Fibroblast of the aortic adventitia (primary cell): ENCODE measurements around the gene BLOC1S5. TPM values are rescaled to one million over a fixed set of nuclear protein-coding genes. Genes with fewer than 3 reads are reported as not detected.

Source experiments
- DNase-seq: peaks from one replicate; pipeline ENCODE4 v3.0.0-alpha.2; 2010; ENCODE audit warnings: low read depth
- H3K4me3 ChIP-seq: 2 replicates; pipeline ENCODE4 v1.5.1; 2011; ENCODE audit warnings: low read depth, mild to moderate bottlenecking, control low read depth, low read length, moderate library complexity
- total RNA-seq: library from RNA; depleted of rRNA; stranded (reverse); fragments of >200 nt; gene quantifications from 2 replicates; pipeline ENCODE4 v1.2.3, GENCODE V29; 2012; ENCODE audit warnings: low replicate concordance
- TF ChIP-seq, protein P1 (sequence below): IDR thresholded peaks from 2 replicates; pipeline ENCODE4 v1.5.1; 2011; ENCODE audit warnings: mild to moderate bottlenecking, low read length, control low read depth, inconsistent platforms; ENCODE audit not compliant: insufficient read depth

The BLOC1S5 gene
- total RNA-seq, 1 donor: 23.0 TPM

DNA sequence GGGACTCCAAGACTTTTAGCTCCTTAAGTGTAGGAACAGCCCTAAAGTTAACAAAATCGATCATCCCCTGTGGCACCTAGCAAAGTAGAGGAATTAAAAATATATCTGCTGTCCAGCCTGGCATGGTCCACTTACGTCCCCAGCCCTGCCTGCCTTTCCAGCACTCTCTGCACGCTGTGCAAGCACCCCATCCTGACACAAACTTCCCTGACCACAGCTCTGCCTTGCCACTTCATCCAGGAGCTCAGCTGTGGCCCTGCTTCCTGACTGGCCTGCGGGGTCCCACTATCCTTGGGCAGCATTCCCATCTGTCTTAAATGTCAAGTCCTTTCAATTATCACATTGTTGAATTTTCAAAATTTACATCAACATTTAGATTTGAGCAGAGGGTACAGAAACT lies 39.0 kb downstream of the BLOC1S5 start:
- no peak overlapping the region for H3K4me3 ChIP-seq
- TF ChIP-seq, protein P1, sequence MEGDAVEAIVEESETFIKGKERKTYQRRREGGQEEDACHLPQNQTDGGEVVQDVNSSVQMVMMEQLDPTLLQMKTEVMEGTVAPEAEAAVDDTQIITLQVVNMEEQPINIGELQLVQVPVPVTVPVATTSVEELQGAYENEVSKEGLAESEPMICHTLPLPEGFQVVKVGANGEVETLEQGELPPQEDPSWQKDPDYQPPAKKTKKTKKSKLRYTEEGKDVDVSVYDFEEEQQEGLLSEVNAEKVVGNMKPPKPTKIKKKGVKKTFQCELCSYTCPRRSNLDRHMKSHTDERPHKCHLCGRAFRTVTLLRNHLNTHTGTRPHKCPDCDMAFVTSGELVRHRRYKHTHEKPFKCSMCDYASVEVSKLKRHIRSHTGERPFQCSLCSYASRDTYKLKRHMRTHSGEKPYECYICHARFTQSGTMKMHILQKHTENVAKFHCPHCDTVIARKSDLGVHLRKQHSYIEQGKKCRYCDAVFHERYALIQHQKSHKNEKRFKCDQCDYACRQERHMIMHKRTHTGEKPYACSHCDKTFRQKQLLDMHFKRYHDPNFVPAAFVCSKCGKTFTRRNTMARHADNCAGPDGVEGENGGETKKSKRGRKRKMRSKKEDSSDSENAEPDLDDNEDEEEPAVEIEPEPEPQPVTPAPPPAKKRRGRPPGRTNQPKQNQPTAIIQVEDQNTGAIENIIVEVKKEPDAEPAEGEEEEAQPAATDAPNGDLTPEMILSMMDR: no peak
- no peak for DNase-seq

DNA sequence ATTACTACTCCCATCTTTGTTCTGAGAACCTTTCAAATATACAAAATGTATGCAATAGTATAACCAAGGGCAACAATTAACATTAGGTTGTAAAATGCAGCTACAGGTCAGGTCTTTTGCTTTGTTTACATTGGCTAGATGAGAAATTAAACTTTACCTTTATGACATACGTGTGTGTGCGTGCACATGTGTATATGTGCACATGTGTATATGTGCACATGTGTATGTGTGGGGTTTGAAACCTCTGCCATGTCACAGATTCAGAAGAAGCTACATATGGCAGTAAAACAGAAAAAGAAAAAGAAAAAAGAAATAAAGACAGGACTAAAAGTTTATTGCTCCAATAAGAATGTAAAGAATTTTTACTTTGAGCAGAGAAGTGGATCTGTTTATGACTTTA lies 40.6 kb downstream of the BLOC1S5 start:
- TF ChIP-seq, protein P1: no peak
- H3K4me3 ChIP-seq: no peak overlapping the region
- DNase-seq: no peak

DNA sequence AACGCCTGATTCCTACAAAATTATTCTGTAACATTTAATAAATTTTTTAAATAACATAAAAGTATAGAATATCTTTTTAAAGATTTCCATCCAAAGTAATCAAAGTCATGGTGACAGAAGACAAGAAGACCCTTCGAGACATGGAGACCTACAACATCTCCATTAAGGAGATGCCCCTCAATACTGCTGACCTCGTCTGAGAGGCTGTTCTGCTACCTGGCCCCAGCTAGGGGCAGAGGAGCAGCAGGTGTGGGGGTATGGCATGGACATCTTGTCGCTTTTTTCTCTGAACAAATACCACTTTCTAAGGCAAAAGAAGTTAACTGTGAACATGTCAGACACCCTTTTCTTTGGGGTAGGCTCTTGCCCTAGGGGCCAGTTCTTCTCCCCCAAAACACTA lies 44.1 kb downstream of the BLOC1S5 start:
- no peak for DNase-seq
- H3K4me3 ChIP-seq: no peak overlapping the region
- TF ChIP-seq, protein P1: no peak

DNA sequence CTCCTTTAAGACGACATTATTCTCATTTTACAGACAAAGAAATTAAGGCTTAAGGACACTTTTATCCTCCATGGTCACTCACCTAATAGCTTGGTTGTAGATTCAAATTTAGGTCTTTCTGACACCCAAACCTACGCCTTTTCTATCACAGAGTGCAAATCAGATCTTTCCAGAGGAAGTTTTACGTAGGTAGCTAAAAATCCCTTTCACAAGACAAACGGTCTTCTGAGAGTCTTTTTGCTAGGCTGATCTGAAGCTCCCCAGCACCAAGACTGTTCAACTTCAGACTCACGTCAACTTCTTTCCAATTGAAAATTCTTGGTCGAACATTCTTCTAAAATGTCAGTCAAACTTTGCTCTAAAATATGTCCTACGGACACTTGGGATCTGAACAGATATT lies 46.5 kb downstream of the BLOC1S5 start:
- no peak for DNase-seq
- H3K4me3 ChIP-seq: no peak overlapping the region
- TF ChIP-seq, protein P1: no peak

DNA sequence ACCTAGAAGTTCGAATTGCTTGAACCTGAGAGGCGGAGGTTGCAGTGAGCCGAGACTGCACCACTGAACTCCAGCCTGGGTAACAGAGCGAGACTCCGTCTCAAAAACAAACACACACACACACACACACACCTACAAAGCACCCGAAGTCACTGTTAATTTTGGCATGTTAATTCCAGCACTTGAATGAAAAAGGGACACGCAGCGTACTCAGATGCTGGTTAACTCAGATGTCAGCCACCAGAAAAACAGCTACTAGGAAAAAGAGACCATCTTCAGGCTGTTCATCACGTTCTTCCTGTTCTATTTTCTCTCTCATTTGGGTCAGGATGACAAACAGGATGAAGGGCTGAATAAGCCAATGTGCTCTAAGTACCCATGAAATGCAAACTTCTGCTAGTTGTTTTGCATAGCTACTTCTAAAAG lies 46.9 kb downstream of the BLOC1S5 start:
- no peak for DNase-seq
- TF ChIP-seq, protein P1: no peak

DNA sequence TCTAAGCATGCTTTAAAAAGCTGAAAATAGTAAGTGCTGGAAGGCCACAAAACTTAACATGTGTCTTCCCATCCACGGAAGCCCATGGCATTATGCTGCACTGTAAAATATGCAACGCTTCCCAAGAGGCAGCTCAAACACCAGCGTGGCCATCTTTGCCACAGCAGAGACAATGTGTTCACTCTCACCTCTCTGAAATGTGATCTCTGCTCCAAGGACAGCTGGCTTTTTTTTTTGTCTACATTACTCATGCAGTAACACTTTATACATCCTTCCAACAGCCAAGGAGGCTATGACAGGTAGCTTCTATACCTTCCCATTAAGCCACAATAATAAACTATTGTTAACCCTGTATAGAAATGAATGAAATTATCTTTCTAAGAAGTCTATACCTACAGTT lies 49.2 kb downstream of the BLOC1S5 start:
- TF ChIP-seq, protein P1: no peak
- no peak for DNase-seq
- no peak overlapping the region for H3K4me3 ChIP-seq

More for the DNA sequence above, 46.9 kb downstream of the BLOC1S5 start:
- no peak overlapping the region for H3K4me3 ChIP-seq

DNA sequence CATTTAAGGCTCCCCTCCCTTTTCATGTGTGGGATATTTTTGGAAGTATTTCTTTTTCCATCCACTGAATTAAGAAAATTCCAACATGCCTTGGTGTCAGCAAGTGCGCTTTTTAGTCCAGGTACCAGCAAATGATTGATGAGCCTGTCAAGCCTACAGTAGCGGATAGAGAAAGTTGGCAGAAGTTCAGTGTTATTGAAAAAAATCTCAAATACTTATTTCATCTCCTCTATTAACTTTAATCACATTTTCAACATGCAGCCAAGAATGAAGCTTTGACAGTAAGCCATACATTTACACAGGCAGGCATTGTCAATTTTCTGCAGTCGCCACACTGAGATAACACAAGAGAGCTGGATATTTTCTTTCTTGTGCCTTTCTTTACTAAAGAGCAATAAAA lies 50.4 kb downstream of the BLOC1S5 start:
- TF ChIP-seq, protein P1: no peak
- DNase-seq: no peak

More for the DNA sequence above, 50.4 kb downstream of the BLOC1S5 start:
- no peak overlapping the region for H3K4me3 ChIP-seq
